ENCODE results near the gene TLE5.

DNA sequence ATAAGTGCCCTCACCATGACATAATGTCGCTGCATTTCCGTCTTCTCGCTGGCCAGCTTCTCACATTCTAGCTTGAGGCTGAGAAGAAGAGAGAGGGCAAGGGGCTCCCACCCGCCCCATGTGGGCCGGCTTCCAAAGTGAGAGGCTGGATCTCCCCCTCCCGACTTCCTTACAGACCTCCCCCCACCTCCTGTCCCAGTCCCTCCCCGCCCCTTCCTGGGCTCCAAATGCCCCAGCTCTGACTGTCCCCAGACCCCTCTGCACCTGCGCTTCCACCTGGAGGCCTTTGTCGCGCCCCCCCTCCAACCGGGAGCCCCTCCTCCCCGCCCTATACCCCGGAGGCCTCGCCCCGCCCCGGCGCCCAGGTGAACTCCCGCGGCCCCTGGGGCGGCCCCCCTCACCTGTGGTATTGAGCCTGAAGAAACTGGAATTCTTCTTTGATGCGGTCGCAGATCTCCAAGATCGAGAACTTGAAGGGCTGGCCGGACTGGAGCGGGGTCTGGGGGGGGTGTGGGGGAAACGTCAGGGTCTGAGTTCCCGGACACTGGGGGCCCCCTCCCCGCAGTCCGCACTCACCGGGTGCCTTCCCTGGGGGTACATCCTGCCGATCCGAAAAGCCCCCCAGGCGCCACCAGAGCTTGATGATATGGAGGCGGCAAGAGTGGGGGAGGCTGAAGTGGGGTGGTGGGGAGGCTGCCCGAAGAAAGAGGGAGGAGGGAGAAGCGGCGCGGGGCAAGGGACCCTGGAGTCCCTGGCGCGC, 33.8 kb downstream of the TLE5 start:
- TF ChIP-seq, protein P1, sequence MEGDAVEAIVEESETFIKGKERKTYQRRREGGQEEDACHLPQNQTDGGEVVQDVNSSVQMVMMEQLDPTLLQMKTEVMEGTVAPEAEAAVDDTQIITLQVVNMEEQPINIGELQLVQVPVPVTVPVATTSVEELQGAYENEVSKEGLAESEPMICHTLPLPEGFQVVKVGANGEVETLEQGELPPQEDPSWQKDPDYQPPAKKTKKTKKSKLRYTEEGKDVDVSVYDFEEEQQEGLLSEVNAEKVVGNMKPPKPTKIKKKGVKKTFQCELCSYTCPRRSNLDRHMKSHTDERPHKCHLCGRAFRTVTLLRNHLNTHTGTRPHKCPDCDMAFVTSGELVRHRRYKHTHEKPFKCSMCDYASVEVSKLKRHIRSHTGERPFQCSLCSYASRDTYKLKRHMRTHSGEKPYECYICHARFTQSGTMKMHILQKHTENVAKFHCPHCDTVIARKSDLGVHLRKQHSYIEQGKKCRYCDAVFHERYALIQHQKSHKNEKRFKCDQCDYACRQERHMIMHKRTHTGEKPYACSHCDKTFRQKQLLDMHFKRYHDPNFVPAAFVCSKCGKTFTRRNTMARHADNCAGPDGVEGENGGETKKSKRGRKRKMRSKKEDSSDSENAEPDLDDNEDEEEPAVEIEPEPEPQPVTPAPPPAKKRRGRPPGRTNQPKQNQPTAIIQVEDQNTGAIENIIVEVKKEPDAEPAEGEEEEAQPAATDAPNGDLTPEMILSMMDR (IDR thresholded peaks at IDR 0.05; ENCODE audit: borderline replicate concordance, extremely low read depth, low read length, poor library complexity, severe bottlenecking), result no peak
- peak; percentile 74 for TF ChIP-seq EZH2 (IDR thresholded peaks at IDR 0.05; ENCODE audit: borderline replicate concordance, low read depth, low read length, severe bottlenecking)
